Hepatocyte (in vitro differentiated cells): Measurements from ENCODE around the gene NUDT22. TPM values are rescaled to one million over a fixed set of nuclear protein-coding genes. Genes with fewer than 3 reads are reported as not detected.

ENCODE experiments used
- DNase-seq: peaks from one replicate; pipeline ENCODE4 v3.0.0-alpha.2; 2016; ENCODE audit warnings: low spot score
- H2AFZ ChIP-seq: fragments of 200-600 bp; sonication (generic); 2 replicates; pipeline ENCODE4 v1.6.0; 2016; ENCODE audit warnings: antibody characterized with exemption, mild to moderate bottlenecking
- H3K27ac ChIP-seq: fragments of 200-600 bp; sonication (generic); 2 replicates; pipeline ENCODE4 v1.5.1; 2016; ENCODE audit warnings: mild to moderate bottlenecking
- H3K27me3 ChIP-seq: fragments of 200-600 bp; sonication (generic); 2 replicates; pipeline ENCODE4 v1.6.1; 2016
- H3K36me3 ChIP-seq: fragments of 200-600 bp; sonication (generic); replicated peaks from 2 replicates; pipeline ENCODE4 v1.5.1; 2016; ENCODE audit warnings: low read depth; ENCODE audit not compliant: insufficient read depth
- H3K4me1 ChIP-seq: fragments of 200-600 bp; sonication (generic); 2 replicates; pipeline ENCODE4 v1.5.1; 2016; ENCODE audit warnings: mild to moderate bottlenecking, moderate library complexity; ENCODE audit not compliant: insufficient read depth
- H3K4me2 ChIP-seq: fragments of 200-600 bp; sonication (generic); 2 replicates; pipeline ENCODE4 v1.6.0; 2016
- H3K4me3 ChIP-seq: fragments of 200-600 bp; sonication (generic); 2 replicates; pipeline ENCODE4 v1.5.1; 2016; ENCODE audit warnings: mild to moderate bottlenecking
- H3K79me2 ChIP-seq: fragments of 200-600 bp; sonication (generic); 2 replicates; pipeline ENCODE4 v1.6.0; 2017; ENCODE audit warnings: mild to moderate bottlenecking
- H3K9me2 ChIP-seq: fragments of 200-600 bp; sonication (generic); replicated peaks from 2 replicates; pipeline ENCODE4 v1.6.0; 2017; ENCODE audit warnings: mild to moderate bottlenecking; ENCODE audit not compliant: insufficient read depth
- H3K9me3 ChIP-seq: fragments of 200-600 bp; sonication (generic); 2 replicates; pipeline ENCODE4 v1.5.1; 2016; ENCODE audit warnings: low read depth, mild to moderate bottlenecking
- H4K20me1 ChIP-seq: fragments of 200-600 bp; sonication (generic); 2 replicates; pipeline ENCODE4 v1.6.0; 2016; ENCODE audit warnings: mild to moderate bottlenecking; ENCODE audit not compliant: insufficient read depth, poor library complexity, severe bottlenecking
- CTCF ChIP-seq: fragments of 200-600 bp; sonication (generic); IDR thresholded peaks from 2 replicates; pipeline ENCODE4 v1.5.1; 2016; ENCODE audit warnings: antibody characterized with exemption, mild to moderate bottlenecking; ENCODE audit not compliant: poor library complexity
- EZH2 ChIP-seq: fragments of 200-600 bp; sonication (generic); IDR thresholded peaks from 2 replicates; pipeline ENCODE4 v1.6.1; 2016; ENCODE audit warnings: antibody characterized with exemption, mild to moderate bottlenecking, borderline replicate concordance
- EZH2phosphoT487 ChIP-seq: fragments of 200-600 bp; sonication (generic); IDR thresholded peaks from one replicate; pipeline ENCODE4 v1.6.1; 2018; ENCODE audit warnings: antibody characterized with exemption, mild to moderate bottlenecking, low read depth, moderate library complexity; ENCODE audit not compliant: unreplicated experiment, severe bottlenecking
- WGBS: methylation state at CpG from one replicate; pipeline ENCODE4 v1.1.6; 2016; ENCODE audit warnings: low lambda C conversion rate; ENCODE audit errors: missing lambda C conversion rate; 5-methylcytosine and 5-hydroxymethylcytosine counted together
- polyA plus RNA-seq: library from polyadenylated mRNA; unstranded; fragments of >200 nt; fragmentation: Nextera tagmentation; extraction: Ambion mirVana; gene quantifications from 2 replicates; pipeline ENCODE4 v1.2.1, GENCODE V29; 2016
- total RNA-seq: library from RNA; depleted of rRNA; stranded (reverse); fragments of >200 nt; gene quantifications from 2 replicates; pipeline ENCODE4 v1.2.3, GENCODE V29; 2014

The NUDT22 gene
- total and polyA plus RNA-seq, 2 experiments from 2014 or later: 49.5 to 66.6 TPM

- Histone ChIP-seq H4K20me1 (no peaks in the 10 kb centered on the region), H3K9me2 (no peaks in the 10 kb centered on the region), H3K27ac (no peak overlapping the region), H3K9me3 (no peaks in the 10 kb centered on the region), H3K4me2 (no peak overlapping the region), H3K4me3 (no peak overlapping the region), H3K27me3 (no peaks in the 10 kb centered on the region), H3K4me1 (no peaks in the 10 kb centered on the region), H2AFZ (no peak overlapping the region), H3K36me3 (no peaks in the 10 kb centered on the region), H3K79me2 (no peaks in the 10 kb centered on the region)
- DNase-seq: no peak
- TF ChIP-seq EZH2 (no peak), CTCF (no peak), EZH2phosphoT487 (no peak)
- 96% methylated on average over 17 of the region's 18 CpGs for WGBS
These were observed 35.5 kb downstream of the NUDT22 start for GRCh38 chr11:64261556-64262080.

GRCh38 chr11:64262271-64263002, 36.4 kb downstream of the NUDT22 start:
- 97% methylated on average over 41 of the region's 42 CpGs for WGBS
- Histone ChIP-seq H3K9me2 (no peaks in the 10 kb centered on the region), H3K27me3 (no peaks in the 10 kb centered on the region), H3K4me3 (no peak overlapping the region), H2AFZ (no peak overlapping the region), H3K4me2 (no peak overlapping the region), H3K79me2 (no peaks in the 10 kb centered on the region), H3K27ac (no peak overlapping the region), H3K4me1 (no peaks in the 10 kb centered on the region), H3K36me3 (no peaks in the 10 kb centered on the region), H3K9me3 (no peaks in the 10 kb centered on the region), H4K20me1 (no peaks in the 10 kb centered on the region)
- DNase-seq: no peak
- TF ChIP-seq CTCF (no peak), EZH2phosphoT487 (no peak), EZH2 (no peak)

- Histone ChIP-seq H3K9me2 (no peaks in the 10 kb centered on the region), H3K27me3 (no peaks in the 10 kb centered on the region), H3K36me3 (no peaks in the 10 kb centered on the region), H4K20me1 (no peaks in the 10 kb centered on the region), H2AFZ (no peak overlapping the region), H3K4me1 (peaks cover 5% of the 10 kb centered on the region), H3K9me3 (no peaks in the 10 kb centered on the region), H3K4me2 (no peak overlapping the region), H3K27ac (no peak overlapping the region), H3K4me3 (no peak overlapping the region), H3K79me2 (no peaks in the 10 kb centered on the region)
- WGBS: 84% methylated on average over 29 of the region's 29 CpGs
- no peak for DNase-seq
- TF ChIP-seq EZH2phosphoT487: no peak
- TF ChIP-seq EZH2: no peak
- TF ChIP-seq CTCF: no peak
These were observed 37.2 kb downstream of the NUDT22 start for GRCh38 chr11:64263021-64263946.
